Astrocyte of the cerebellum (primary cell): ENCODE data around the gene RNU6-8.

Experiments used
- DNase-seq: peaks from one replicate; pipeline ENCODE4 v3.0.0-alpha.2; 2011; ENCODE audit warnings: low read depth
- H3K4me3 ChIP-seq: 2 replicates; pipeline ENCODE4 v1.5.1; 2011; ENCODE audit warnings: mild to moderate bottlenecking, low read depth, low read length, moderate library complexity
- CTCF ChIP-seq: IDR thresholded peaks from 2 replicates; pipeline ENCODE4 v1.5.1; 2012; ENCODE audit warnings: low read length, low read depth, moderate library complexity, mild to moderate bottlenecking; ENCODE audit errors: missing control alignments
- in situ Hi-C: cut with HindIII; loops from 2 replicates; pipeline ENCODE4 v1.10.0; 2017; ENCODE audit warnings: low sequenced_read_pairs

The RNU6-8 gene

GRCh38 chr14:32169191-32169590 is 33.9 kb downstream of the RNU6-8 start:
- no peak overlapping the region for H3K4me3 ChIP-seq
- TF ChIP-seq CTCF: no peak
- in situ Hi-C loops: no loop called here
- no peak for DNase-seq

- no peak overlapping the region for H3K4me3 ChIP-seq
- DNase-seq: no peak
- in situ Hi-C loops: no loop called here
These were observed 35.2 kb downstream of the RNU6-8 start for GRCh38 chr14:32167907-32168306.

GRCh38 chr14:32166924-32167323 is 36.1 kb downstream of the RNU6-8 start:
- no peak for TF ChIP-seq CTCF
- in situ Hi-C loops: no loop called here
- no peak for DNase-seq
- H3K4me3 ChIP-seq: no peak overlapping the region

More at GRCh38 chr14:32167907-32168306, 35.2 kb downstream of the RNU6-8 start:
- TF ChIP-seq CTCF: no peak

GRCh38 chr14:32166029-32166428 is 37.0 kb downstream of the RNU6-8 start:
- TF ChIP-seq CTCF: no peak
- in situ Hi-C loops: no loop called here
- no peak overlapping the region for H3K4me3 ChIP-seq
- DNase-seq: no peak
